ENCODE results near the gene SDHA.
"Not testable (repeated sequence)": the region's sequence is repeated elsewhere in the genome, so short reads cannot be mapped to it uniquely, and the experiment has no call there.

The SDHA gene

DNA sequence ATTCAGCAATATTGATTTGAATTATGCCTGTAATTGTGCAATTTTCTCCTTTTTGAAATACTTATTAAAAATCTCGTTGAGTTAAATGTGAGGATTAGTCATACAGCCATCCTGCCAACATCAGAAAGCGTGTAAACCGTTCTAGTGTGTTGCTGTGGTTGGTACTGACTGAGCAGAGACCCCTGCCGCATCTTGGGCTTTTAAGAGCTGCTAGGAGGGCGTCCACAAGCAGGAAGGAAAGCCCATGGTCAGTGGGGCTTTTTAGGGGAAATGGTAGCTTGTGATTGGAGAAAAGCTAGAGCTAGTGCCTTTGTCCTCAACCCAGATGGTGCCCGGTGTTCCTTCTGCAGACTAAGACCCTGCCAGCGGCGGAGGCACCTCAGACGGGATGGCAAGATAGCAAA is 1.3 kb downstream of the SDHA start:
- peak; percentile 51 for DNase-seq (ENCODE audit: low read depth, low spot score)

DNA sequence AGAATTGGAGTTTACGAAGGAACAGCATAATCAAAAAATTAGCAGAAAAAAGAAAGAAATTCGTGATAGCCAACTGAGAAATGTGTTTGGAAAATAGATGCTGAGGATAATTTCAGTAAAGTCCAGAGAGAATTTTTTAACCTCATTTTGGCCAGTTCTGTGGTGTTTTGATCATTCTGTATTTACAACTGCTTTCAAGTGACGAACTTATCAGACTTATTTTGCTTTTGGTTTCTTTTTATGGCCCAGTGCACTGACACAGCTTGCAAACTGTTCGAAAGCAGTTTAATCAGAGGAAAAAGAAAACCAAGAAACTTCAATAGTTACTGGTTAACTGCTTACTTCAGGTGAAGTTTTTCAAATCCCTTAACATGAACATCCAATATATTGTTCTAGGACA is 1.9 kb downstream of the SDHA start:
- DNase-seq (ENCODE audit: low read depth, low spot score): no peak

DNA sequence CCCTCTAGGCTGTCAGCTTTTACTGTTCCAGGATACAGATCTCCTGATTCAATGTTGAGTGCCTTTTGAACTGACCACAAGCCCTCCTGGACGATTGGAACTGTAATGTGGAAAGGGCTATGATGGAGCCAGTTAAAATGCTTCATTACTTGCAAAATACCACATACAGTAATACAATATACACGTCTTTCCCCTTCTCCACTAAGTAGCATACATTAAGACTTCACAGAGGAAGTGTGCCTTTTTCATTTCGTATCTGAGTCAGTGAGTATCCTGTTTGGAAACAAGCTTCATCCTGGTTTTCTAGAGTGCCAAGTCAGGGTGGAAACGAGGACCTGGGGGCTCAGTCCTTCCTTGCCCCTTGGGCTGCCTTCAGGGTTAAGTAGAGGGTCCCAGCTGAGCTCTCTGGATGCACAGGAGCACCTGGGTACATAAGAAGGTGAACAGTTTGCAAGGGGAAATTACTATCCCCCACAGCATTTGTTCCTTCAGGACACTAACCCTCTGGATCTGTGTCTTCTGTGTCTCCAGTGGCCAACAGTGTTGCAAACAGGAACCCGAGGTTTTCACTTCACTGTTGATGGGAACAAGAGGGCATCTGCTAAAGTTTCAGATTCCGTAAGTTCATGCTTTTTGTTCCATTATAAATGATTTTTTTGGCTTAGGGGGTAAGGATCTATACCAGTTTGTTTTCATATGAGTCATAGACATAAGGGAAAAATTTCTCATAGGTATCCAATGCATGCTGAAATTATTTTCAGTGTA is 5.0 kb downstream of the SDHA start:
- not testable (repeated sequence) for DNase-seq (ENCODE audit: low read depth, low spot score)

DNA sequence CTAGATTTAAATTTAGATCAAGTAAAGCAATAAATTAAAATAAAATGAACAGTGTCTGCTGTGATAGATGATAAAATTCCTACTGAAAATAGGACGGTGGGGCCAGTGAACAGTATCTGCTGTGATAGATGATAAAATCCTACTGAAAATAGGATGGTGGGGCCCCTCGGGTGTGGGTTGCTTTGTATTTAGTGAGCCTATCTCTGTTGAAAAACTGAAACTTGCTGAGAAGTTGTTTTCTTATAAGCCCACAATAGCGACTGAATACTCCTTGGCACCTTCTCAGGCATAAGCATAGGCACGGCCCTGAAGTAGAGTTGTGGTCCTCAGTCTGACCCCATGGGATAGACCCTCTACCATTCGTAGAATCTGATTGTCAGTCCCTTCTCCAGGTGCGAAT is 5.7 kb downstream of the SDHA start:
- DNase-seq (ENCODE audit: low read depth, low spot score): no peak

DNA sequence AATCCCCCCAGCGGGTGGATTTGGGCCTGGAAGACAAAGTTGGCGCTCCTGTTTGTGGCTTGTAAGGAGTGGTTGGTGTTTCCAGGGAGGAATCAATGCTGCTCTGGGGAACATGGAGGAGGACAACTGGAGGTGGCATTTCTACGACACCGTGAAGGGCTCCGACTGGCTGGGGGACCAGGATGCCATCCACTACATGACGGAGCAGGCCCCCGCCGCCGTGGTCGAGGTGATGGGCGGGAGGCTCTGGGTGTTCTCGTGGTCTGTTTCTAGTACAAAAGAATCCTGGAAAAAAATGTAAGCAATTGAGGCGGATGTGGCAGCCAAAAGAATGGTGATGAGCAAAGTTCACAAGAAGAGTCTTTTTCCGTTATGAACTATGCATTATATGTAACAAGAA is 7.2 kb downstream of the SDHA start:
- DNase-seq (ENCODE audit: low read depth, low spot score): no peak

DNA sequence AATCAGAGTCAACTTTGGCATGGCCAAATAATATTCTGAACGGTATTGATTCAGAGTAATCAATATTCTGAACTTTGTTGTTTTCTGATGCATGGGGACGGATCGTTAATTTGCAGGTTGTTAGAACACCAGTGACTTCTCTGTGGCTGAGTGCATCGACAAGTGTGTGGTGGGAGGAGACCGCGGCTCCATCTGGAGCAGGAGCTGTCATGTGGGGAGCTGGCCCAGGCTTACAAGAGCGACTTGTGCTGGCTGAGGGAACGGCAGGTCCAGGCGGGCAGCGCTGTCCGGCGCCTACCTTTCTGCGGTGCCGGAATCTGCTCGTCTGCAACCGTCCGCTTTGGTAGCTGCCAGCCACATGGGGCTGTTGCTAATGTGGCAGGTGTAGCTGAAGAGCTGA is 9.3 kb downstream of the SDHA start:
- not testable (repeated sequence) for DNase-seq (ENCODE audit: low read depth, low spot score)

DNA sequence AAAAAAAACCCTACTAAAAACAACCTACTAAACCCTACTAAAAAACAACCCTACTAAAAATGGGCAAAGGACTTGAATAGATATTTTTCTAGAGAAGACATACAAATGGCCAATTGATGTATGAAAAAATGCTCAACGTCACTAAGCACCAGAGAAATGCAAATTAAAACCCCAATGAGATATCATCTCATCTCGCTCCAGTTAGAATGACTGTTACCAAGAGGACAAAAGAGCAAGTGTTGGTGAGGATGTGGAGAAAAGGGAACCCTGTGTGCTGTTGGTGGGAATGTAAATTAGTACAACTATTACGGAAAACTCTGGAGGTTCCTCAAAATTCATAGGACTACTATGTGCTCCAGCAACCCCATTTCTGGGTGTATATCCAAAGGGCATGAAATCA is 10.8 kb downstream of the SDHA start:
- no peak for DNase-seq (ENCODE audit: low read depth, low spot score)

DNA sequence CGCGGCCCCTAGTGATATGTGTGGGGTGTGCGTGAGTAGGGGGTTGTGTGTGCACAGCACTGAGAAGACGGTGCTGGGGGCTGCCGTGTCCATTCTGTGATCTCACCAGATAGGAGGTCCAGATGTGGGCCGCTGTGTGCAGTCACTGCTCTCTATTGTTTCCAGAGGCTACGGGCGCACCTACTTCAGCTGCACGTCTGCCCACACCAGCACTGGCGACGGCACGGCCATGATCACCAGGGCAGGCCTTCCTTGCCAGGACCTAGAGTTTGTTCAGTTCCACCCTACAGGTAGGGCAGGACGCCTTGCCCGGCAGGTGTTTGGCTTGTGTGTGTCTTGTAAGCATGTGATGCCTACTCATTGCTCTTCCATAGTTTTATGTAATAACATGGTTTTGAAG is 12.6 kb downstream of the SDHA start:
- DNase-seq (ENCODE audit: low read depth, low spot score): no peak

DNA sequence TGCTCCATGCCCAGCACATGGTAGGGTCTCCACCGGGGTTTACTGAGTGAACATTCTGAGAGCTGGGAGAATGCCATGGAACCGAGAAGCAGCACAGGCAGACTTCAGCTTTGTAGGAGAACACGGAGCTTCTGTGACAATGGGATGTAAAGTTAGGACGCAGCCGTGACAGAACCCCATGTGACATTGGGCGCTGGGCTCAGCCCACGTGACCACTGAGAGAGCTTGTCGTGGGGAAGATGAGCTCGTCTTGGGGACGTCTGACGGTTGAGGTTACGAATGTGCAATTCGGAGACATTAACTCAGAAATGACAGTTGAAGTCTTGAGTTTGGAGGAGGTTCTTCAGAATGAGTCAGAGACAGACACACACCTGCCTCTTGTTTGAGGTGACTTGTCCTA is 13.5 kb downstream of the SDHA start:
- DNase-seq (ENCODE audit: low read depth, low spot score): no peak

DNA sequence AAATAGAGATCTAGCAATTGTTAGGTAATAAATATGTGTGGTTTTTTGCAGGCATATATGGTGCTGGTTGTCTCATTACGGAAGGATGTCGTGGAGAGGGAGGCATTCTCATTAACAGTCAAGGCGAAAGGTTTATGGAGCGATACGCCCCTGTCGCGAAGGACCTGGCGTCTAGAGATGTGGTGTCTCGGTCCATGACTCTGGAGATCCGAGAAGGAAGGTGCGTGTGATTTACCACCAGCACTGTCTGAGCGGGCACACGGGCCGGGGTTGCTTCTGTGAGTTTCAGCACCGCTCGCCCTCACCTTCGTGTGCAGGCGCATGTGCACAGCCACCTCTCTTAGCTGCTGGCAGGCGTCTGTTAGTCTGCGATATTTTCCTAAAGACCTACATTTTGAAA is 15.3 kb downstream of the SDHA start:
- DNase-seq (ENCODE audit: low read depth, low spot score): not testable (repeated sequence)

DNA sequence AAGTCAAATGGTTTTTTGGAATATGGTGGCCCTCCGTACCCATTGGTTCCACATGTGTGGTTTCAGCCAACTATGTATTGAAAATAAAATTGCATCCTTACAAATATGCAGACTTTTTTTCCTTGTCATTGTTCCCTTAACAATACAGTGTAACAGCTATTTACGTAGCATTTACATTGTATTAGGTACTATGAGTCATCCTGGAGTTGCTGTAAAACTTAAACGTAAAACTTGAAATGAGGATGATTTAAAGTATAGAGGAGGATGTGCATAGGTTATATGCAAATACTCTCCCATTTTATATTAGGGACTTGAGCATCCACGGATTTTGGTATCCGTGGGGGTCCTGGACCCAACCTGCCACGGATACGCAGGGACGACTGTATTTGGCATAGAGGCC is 16.3 kb downstream of the SDHA start:
- DNase-seq (ENCODE audit: low read depth, low spot score): no peak

DNA sequence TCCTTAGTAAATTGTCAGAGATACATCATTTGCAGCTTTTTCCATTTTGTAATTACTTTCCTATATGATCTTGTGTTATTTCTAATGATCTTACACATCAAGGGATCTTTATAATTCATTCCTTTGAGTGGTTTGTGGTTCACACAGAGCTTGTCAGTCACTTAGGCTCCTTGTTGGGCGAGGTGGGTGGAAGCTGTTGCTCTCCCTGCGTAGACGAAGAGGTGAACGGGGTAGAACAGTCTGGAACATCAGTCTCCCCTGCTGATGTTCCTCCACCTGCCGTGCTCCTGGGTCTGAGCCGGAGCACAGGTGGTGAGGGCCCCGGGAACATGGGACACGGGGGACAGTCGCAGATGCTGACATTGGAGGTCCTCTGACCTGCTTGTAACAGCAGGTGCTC is 17.4 kb downstream of the SDHA start:
- not testable (repeated sequence) for DNase-seq (ENCODE audit: low read depth, low spot score)

DNA sequence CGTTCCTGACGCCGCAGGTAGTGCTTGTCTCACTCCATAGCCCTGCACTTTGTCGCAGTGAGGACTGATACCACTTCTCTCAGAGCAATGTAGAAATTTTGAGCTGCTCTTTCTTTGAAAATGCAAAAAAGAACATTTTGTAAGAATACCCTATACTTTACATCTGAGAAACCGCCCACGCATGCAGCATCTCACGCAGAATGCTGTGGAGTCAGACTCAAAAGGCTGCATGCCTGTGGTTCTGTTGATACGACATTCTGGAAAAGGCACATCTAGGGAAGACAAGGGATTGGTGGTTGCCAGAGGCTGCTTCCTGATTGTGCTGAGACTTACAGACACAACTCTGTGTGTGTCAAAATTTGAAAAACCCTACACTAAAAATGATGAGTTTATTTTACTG is 19.8 kb downstream of the SDHA start:
- DNase-seq (ENCODE audit: low read depth, low spot score): not testable (repeated sequence)

DNA sequence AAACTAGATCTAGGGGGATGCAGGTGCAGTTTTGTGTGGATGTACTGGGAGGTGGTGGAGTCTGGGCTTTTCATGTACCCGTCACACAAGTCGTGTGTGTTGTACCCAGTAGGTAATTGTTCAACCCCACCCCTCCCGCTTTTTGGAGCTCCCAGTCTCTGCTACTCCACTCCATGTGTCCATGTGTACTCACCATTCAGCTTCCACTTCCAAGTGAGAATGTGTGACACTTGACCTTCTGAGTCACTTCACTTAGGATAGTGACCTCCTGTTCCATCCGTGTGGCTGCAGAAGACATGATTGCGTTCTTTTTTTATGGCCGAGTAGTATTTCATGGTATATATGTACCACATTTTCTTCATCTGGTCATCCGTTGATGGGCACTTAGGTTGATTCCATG is 22.4 kb downstream of the SDHA start:
- not testable (repeated sequence) for DNase-seq (ENCODE audit: low read depth, low spot score)

DNA sequence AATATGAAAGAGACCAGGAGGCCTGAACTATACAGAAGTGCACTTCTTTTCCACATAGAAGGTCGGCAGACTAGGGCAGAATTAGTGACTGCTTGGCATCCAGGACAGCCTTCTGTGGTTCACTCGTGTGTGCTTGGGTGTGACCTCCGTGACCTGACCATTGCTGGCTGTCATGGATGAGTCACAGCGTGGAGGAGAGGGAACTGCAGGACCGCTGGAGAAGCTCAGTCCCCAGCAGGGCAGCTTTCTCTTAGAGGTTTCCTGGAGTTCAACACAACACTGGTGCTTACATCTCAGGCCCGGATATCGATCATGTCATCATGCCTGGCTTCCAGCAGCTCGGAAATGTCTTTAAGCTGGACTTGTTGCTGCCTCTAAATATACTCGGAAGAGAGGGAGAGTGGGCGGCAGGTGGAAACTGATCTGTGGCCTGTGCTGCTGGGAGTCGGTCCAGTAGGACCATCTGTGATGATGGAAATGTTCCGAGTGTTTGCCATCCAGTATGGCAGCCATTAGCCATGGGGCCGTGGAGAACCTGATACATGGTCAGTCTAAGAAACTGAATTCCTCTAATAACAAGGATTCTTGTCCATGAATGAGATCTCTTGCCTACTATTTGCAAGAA is 23.0 kb downstream of the SDHA start:
- not testable (repeated sequence) for DNase-seq (ENCODE audit: low read depth, low spot score)

DNA sequence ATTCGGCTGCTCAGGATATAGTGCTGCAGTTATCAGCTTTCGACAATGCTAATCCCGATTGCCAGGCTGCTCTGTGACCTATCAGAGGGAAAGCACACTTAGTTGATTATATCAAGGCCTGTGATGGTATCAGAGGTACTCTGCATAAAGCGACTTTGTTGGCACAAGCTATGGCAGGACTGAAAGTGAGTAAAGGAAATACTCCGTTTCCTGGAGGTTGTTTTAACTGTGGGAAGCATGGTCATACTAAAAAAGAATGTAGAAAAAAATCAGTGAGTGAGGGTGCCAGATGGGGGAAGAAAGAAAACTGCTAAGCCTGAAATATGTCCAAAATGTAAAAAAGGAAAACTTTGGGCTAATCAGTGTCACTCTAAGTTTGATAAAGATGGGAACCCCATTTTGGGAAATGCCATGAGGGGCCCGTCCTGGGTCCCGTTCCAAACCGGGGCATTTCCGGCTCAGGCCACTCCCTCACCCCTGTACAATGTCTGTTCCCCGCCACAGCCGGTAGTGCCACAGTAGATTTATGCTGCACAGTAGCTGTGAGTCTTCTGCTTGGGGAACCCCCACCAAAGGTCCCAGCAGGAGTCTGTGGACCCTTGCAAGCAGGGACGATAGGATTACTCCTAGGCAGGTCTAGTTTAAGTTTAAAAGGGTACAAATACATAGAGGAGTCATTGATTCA is 25.7 kb downstream of the SDHA start:
- not testable (repeated sequence) for DNase-seq (ENCODE audit: low read depth, low spot score)

DNA sequence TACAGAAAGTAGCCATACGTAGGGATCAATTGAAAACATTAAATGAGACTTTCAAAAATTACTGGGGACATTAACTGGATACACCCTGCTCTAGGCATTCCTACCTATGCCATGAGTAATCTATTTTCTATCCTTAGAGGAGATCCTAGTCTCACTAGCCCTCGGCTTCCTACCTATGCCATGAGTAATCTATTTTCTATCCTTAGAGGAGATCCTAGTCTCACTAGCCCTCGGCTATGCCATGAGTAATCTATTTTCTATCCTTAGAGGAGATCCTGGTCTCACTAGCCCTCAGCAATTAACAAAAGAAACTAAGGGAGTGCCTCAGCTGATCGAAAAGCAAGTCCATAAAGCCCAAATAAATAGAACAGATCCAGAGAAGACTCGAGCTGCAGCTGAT is 27.6 kb downstream of the SDHA start:
- DNase-seq (ENCODE audit: low read depth, low spot score): not testable (repeated sequence)

DNA sequence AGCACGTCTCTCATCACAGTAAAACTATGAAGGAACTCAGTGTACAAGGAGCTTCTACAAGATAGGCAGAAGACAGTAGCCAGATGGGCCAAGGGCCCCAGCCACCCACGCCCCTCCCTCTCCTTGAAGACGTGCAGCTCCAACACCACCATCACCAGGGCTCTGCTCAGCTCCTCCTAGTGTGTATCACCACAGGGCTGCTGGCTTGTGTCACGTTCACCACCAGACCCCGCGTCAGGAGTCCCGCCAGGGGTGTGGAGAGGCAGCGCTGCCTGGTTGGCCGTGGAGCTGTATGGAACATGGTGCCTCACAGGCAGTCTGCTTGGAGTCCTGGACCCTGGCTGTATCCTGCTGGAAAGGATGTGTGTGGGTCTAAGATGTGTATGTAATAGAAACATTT is 32.3 kb downstream of the SDHA start:
- not testable (repeated sequence) for DNase-seq (ENCODE audit: low read depth, low spot score)

DNA sequence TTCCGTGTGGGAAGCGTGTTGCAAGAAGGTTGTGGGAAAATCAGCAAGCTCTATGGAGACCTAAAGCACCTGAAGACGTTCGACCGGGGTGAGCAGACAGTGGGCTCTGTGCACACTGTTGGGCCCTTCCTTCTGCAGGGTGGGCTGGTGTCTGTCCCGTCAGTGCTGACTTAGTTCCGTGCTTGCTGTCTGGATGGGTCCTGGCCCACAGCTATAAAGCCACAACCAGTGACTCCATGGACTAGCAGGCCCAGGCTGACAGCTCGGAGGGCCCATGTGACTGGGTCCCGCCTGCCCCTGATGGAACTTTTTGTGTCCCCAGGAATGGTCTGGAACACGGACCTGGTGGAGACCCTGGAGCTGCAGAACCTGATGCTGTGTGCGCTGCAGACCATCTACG is 32.9 kb downstream of the SDHA start:
- not testable (repeated sequence) for DNase-seq (ENCODE audit: low read depth, low spot score)

DNA sequence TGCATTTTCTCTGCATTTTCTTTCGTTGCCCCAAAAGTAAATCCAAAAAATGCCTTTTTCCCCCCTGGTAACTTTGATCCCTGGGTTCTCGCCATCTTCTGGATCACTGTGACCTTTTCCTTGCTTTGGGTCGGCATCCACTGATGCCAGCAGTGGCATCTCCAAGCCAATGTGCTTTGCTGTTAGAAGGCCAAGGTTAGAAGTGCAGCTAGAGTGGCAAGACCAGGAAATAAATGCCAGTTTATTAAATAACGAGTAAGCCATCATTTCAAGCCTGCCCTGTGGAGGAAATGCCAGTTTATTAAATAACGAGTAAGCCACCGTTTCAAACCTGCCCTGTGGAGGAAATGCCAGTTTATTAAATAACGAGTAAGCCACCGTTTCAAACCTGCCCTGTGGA is 33.4 kb downstream of the SDHA start:
- not testable (repeated sequence) for DNase-seq (ENCODE audit: low read depth, low spot score)

DNA sequence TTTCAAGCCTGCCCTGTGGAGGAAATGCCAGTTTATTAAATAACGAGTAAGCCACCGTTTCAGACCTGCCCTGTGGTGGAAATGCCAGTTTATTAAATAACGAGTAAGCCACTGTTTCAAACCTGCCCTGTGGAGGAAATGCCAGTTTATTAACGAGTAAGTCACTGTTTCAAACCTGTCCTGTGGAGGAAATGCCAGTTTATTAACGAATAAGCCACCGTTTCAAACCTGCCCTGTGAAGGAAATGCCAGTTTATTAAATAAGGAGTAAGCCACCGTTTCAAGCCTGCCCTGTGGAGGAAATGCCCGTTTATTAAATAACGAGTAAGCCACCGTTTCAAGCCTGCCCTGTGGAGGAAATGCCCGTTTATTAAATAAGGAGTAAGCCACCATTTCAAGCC is 33.9 kb downstream of the SDHA start:
- DNase-seq (ENCODE audit: low read depth, low spot score): not testable (repeated sequence)

DNA sequence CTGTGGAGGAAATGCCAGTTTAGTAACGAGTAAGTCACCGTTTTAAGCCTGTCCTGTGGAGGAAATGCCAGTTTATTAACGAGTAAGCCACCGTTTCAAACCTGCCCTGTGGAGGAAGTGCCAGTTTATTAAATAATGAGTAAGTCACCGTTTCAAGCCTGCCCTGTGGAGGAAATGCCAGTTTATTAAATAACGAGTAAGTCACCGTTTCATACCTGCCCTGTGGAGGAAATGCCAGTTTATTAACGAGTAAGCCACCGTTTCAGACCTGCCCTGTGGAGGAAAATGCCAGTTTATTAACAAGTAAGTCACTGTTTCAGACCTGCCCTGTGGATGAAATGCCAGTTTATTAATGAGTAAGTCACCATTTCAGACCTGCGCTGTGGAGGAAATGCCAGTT is 34.4 kb downstream of the SDHA start:
- DNase-seq (ENCODE audit: low read depth, low spot score): no peak

DNA sequence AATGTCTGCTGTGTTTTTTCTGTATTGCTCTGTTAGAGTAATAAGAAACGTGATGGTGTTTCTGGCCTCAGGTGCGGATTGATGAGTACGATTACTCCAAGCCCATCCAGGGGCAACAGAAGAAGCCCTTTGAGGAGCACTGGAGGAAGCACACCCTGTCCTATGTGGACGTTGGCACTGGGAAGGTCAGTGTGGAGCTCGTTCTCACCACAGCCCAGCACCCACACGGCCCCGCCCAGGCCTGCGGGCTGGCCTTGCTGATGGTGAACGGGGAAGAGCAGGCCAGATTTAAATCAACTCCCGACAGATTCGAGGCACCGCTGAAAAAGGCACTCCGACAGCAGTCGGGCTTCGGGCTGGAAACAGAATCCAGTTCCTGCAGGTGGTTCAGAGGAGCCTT is 36.2 kb downstream of the SDHA start:
- not testable (repeated sequence) for DNase-seq (ENCODE audit: low read depth, low spot score)

Data from ELF-1 (cell line).